DMS153 treated with DMSO at 0.1 percent for 48 hours (cell line): Measurements from ENCODE around the gene WNK2.

Experiments
- DNase-seq: peaks from one replicate; lab custom pipeline; 2025; ENCODE audit not compliant: unreplicated experiment; lab: John Stamatoyannopoulos, UW

Gene WNK2

DNA sequence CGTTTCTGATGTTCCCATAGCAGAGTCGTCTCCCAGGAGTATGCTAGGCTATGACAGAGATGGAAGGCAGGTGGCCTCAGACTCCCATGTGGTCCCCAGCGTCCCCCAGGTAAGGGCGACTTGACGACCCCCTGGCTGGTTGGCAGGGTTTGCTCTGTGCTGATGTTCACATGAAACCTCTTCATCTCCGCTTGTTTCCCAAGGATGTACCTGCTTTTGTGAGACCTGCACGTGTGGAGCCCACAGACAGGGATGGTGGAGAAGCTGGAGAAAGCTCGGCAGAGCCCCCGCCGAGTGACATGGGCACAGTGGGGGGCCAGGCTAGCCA lies 108.3 kb downstream of the WNK2 start:
- no peak for DNase-seq

DNA sequence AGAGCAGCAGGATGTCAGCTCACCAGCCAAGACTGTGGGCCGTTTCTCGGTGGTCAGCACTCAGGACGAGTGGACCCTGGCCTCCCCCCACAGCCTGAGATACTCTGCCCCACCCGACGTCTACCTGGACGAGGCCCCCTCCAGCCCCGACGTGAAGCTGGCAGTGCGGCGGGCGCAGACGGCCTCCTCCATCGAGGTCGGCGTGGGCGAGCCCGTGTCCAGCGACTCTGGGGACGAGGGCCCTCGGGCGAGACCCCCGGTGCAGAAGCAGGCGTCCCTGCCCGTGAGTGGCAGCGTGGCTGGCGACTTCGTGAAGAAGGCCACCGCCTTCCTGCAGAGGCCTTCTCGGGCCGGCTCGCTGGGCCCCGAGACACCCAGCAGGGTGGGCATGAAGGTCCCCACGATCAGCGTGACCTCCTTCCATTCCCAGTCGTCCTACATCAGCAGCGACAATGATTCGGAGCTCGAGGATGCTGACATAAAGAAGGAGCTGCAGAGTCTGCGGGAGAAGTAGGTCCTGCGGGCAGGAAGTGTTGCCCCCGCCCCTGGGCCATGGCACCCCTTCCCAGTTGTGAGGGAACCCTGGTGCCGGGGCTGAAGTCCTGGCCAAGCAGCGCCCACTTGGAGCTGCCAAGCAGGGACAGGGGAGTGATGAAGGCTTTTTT lies 108.9 kb downstream of the WNK2 start:
- DNase-seq, result no peak

DNA sequence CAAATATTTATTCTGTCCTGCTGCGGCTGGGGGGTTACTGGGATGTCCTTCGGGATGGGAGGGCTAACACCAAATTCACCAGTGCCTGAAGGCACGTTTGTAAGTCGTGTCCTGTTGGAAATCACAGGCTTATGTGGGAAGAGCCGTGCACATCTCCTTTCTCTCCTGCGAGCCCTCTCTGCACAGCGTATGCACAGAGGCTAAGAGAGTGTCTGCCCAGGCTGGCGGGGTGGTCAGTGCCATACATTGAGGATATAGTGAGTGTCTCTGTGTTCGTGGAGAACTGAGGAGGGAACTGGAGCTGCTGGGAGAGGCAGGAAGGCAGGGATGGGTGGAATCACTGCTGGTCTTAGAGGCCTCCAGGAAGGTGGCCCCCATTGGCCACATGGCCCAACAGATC lies 110.1 kb downstream of the WNK2 start:
- DNase-seq, result no peak

DNA sequence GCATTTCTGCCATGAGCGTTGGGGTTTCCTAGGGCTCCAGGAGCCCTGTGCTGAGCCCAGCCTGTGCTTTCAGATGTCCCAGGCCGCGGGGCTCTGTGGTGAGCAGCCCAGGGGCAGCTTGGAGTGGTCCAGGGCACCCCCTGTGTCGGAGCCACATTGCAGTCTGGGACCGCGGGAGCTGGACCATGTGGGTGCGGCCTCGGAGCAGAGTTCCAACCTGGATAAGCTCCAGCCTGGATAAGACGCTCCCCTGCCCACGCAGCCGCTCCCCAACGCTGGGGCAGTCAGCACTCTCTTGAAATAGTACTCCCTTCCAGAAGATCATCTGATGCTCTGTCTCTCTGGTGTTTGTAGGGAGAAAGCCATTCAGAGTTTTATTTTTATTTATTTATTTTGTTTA lies 111.1 kb downstream of the WNK2 start:
- no peak for DNase-seq

DNA sequence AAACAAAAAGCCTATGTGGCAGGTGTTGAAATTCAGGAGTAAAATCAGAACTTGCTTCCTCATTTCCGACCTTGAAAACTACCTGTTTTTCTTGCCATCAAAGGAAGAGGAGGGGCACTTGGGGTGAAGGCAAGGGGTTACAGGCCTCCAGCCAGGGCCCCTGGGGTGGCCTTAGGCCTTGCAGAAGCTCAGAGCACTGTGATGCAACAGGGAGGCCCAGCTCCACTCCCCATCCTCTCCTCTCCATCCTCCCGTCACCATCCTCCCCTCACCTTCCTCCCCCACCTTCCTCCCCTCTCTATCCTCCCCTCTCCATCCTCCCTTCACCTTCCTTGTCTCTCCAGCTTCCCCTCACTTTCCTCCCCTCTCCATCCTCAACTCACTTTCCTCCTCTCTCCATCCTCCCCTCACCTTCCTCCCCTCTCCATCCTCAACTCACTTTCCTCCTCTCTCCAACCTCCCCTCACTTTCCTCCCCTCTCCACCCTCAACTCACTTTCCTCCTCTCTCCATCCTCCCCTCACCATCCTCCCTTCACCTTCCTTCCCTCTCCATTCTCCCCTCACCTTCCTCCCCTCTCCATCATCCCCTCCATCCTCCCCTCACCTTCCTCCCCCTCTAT lies 111.6 kb downstream of the WNK2 start:
- no peak for DNase-seq

DNA sequence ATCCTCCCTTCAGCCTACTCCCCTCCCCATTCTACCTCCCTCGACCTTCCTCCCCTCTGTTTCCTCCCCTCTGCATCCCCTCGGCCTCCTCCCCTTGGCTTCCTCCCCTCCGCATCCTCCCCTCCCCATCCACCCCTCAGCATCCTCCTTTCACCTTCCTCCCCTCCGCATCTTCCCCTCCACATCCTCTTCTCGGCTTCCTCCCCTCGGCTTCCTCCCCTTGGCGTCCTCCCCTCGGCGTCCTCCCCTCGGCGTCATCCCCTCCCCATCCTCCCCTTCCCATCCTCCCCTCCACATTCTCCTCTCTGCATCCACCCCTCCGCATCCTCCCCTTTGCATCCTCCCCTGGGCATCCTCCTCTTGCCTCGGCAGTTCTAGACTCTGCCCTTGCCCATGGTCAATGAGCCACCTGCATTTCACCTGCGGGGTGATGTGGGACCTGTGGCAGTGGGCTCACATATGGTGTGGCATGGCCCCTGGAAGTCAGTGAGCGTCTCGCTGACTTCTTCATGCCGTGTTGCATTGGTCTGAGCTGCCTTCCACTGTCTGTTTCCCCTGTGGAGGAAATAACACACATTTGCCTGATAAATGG lies 113.0 kb downstream of the WNK2 start:
- no peak for DNase-seq

DNA sequence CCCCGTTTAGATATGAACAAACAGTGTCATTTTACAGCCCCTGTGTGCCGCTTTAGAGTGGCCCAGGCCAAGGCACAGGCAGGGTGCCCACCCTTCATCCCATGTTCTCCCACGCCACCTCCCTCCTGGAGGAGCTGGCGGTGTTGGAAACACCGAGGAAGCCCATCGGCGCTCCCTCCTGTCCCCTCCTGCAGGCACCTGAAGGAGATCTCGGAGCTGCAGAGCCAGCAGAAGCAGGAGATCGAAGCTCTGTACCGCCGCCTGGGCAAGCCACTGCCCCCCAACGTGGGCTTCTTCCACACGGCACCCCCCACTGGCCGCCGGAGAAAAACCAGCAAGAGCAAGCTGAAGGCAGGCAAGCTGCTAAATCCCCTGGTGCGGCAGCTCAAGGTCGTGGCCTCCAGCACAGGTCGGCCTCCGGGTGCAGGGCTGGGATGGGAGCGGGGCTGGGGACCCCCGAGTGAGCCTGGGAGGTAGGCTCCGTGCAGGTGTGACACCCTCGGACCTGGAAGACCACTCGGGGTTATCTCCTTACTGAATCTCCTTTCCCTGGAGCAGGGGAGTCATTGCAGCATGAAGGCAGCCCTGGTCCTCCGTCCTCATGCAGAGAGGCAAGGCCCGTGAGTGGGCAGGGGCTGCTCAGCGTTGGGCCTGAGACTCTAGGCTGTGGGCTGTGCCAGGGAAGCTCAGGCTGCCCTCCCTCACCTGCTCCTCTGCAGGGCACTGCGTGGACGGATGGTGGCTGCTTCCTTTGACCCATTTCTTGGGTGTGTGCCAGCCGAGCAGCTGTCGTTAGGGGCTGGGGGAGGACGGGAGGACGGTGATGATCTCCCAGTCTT lies 113.9 kb downstream of the WNK2 start:
- DNase-seq, result peak; percentile 38

DNA sequence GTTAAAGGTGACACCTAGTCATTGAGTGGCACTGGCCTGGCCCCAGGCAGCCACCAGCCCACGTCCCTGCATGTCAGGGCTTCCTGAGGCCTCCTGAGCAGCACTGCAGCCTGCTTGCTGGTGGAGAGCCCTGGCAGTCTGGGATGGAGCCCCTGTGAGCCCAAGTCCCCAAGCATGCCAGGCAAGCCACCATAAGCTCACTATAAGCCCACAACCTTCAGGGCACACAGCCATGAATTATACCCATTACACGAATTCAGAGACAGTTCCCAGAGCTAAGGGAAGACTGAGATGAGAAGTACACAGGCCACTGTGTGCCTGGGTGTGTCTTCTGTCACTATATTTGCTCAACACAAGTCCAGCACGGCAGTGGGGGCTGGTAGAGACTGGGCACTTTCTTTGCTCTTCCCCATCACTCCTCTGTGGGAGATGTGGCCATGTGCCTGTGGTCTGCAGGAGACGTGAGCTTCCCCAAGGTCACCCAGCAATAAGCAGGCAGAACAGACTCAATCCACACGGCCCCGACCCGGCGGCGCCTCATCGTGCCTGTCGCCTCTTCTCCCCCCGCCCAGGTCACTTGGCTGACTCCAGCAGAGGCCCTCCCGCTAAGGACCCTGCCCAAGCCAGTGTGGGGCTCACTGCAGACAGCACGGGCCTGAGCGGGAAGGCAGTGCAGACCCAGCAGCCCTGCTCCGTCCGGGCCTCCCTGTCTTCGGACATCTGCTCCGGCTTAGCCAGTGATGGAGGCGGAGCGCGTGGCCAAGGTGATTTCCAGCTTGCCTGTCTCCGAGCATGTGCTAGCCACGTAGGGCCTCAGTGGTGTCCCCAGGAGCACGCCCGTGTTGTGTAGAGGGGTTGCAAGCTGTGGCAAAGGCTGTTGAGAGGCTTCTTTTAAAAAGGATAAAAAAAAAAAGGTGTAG lies 114.8 kb downstream of the WNK2 start:
- no peak for DNase-seq

DNA sequence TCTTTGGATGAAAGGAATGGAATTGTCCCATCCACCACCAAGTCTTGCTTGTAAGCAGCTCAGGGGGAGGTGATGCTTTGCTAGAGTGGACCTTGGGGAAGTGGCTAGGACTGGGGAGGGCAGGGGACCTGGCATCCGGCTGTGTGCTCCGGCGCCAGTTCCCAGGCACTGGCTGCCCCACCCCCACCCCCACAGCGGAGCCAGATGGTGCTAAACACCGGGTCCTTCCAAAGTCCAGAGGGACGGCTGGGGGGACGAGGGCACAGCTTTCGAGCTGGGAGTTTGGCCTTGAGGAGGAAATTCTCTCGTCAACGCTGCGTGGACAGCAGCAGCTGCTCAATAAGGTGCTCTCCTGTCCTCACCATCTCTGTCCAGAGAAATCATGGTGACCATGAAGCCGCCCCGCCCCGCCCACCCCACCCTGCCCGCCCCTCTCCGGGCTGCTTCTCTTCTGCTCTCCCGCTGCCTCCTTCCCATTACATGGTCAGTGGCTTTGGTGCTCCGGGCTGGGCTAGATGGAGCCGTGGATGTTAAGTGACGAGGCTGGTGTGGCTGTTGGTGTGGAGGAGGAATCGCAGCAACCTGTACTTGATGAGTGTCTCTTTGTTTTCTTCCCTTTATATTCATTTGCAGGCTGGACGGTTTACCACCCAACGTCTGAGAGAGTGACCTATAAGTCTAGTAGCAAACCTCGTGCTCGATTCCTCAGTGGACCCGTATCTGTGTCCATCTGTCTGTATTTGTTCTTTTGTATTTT lies 115.7 kb downstream of the WNK2 start:
- DNase-seq, result no peak

DNA sequence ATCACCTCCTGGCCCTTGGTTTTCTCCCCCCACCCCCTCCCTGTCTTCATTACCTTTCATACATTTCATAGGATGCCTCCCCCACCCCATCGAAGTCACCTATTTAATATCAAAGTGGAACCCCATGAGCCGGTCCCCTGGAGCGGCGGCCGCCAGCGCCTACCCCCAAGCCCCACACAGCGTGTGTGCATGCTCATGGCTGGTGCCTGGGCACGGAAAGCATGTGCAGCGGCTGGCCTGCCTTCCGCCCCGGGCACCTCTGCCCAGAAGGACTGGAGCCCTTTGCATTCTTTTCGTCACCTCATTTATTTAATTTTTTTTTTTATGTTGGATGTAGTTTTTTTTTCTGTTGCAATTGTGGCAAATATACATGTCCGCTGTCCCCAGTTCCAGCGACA lies 116.2 kb downstream of the WNK2 start:
- no peak for DNase-seq

DNA sequence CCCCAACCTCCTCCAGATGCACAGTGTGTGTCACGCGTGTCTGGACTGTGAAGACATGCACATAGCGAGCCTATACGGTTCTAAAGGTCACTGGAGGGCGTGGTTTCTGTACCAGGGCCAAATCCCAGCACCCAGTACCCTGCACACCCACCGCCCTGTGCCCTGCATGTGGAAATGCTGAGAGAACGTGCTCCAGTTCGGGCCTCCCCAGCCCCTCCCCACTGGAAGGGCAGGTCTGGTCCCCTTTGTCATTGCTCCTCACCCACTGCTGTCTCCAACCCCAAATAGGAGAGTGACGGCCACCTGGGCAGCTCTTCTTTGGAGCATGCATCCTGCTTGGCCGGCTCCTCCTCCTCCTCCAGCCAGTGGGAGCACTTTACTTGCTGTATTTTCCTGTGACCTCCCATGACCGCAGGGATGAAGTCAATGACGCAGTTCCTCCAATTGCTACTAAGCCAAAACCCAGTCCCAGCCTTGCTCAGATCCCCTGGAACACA lies 116.7 kb downstream of the WNK2 start:
- no peak for DNase-seq

DNA sequence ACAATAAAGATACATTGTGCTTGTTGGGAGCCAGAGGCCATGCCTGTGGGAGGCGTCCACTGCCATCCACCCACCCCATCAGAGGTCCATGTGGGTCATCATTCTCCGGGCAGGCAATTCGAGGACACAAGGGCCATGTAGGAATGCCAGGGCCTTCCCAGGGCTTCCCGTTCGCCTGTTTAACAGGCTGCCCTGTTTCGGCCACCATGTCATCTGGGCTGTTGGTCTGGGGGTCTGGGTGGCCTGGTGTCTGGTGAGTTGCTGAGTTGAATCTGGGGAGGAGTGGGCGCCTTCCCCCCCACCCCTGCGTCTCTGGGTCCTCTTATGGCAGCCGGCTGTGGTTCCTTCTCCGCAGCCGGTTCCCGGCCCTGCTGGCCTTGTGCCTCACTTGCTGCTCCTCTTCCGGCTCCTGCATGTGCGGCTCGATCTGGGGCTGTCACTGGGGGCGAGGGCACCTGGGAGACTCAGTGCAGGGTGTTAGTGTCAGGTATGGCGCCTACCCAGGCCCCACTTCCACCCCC lies 117.4 kb downstream of the WNK2 start:
- no peak for DNase-seq

DNA sequence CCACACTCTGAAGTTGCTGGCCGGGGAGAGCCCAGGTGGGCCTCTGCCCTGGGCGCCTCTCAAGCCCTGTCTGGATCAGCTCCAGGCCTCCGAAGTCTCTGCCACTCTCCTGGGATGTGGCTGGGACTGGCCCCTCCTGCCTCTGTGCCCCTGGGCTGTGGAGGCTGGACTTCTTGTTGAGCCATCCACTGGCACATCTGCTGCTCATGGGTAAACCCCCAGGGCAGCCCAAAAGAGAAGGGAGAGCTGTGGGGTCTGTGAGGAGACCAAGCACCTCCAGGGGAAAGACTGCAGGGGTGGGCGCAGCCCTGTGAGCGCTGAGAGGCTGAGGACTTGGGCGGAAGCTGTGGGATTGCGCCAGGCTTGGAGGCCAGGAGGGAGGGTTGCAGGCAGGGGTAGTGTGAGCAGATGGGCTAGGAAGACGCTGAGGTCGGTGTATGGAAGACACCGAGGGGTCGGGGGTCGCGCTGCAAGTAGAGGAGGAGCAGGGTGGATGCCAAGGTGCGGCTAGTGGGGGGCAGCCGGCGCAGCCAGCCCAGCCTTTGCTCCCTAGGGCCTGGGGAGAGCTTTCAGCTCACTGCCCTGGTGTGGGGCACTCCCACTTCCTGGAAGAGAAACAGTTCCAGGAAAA lies 118.1 kb downstream of the WNK2 start:
- no peak for DNase-seq

DNA sequence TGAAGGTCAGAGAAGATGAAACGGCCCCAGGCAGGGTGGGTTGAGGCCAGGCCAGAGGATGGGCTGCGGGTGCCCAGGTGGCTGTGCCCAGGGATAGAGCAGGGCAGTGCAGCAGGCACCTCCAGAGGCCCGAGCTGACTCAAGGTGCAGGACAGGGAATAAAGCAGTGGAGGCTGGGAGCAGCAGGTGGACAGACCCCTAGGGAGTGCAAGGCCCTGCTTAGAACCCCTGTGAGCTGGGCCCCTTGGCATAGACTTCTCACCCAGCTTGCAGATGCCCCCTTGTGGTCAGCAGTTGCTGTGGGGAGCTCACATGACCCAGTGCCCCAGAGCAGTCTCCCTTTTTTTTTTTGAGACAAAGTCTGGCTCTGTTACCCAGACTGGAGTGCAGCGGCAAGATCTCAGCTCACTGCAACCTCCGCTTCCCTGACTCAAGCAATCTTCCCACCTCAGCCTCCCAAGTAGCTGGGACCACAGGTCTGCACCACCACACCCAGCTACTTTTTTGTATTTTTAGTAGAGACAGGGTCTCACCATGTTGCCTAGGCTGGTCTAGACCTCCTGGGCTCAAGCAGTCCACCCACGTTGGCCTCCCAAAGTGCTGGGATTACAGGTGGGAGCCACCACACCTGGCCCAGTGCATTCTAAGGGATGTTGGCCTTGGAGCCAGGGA lies 118.8 kb downstream of the WNK2 start:
- no peak for DNase-seq

DNA sequence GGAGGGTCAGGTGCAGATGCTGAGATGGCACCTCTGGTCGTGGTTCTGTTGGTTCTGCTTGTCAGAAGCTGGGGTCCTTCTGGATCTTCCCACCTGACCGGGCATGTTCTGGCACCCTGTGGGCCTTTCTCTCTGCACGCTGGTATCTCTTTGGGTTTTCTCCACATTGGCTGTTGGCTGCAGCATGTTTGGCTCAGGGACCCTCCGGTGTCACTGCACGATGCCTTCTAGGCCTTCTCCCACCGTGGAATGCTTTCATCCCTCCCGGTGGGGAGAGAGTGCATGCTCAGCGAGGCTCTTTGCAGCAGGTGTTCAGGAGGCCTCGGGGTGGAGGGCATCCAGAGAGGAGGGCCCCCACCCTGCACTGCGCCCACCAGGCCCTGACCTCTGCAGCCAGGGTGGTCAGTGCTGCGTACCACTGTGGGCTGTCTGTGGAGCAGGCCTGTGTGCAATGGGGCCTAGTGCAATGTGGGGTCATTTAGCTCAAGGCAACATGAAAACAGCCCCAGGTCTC lies 119.4 kb downstream of the WNK2 start:
- no peak for DNase-seq

DNA sequence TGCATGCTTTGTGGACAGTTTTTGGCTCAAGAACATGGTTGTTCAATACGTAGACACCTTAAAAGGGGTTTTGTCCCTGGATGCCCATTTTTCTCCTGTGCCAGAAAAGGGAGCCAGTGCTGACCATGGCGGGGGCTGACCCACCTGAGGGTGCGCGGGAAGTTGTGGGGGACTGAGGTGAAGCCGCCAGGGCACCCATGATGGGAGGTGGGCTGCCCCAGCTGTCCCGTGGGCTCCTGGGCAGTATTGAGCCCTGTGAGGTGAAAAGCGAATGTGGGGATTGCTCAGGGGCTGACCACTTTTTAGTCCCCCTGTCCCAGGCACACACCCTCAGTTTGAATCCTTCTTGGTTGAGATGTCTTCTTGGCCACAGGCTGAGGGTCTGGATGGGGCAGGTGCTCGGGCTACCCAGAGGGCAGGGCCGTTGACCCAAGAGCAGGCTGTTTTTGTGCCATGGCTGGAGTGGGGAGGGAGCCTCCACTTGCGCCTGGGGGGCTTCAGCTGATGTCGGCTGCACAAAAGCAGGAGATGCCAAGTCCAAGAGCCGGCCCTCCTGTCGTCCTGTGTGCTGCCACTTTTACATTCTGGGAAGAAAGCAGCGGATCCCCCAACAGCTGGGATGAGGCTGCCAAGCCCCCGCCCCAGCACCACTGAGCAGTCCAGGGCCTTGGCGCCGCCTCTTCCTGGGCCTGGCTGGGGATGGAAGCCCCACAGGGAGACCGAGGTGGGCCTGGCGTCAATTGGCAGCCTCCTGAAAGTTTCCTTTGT lies 120.1 kb downstream of the WNK2 start:
- DNase-seq, result no peak

DNA sequence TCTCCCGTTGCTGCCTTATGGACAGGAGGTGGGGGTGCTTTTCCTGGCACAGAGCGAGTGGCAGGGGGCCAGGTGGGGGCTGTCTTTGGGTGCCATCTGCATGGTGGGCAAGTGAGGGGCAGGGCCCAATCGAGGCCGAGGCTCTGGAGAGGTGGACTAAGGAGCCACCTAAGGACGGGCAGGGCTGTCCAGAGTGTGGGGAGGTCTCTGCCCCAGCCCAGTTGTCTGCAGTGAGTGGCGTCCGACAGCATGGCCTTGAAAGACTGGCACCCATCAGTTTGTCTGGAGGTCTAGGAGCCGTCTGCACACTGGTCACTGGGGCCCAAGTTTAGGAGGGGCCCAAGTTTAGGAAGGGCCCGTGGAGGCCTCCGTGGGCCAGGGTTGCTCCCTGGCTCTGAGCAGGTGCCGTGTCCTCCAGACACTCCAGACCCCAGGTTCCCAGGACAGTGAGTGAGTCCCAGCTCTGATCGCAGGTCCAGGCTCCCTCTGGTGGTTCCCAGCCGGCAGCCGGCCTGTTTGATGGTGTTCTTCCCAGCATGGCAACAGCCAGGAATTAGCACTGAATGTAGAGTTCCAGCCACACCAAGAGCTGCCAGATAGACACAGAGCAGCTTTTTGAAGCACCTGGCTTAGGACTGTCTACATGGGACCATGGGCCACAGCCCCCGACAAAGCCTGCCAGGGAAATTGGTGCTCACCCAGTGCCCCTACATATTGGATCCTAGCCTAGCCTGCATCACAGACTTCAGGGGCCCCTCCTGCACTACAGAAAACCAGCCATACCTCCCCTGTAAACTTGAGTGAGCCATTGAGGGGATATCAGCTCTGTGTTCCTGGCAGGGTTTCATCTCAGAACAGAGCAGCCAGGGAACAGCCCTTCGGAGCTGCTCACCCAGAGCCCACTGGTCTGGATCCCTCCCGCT lies 120.9 kb downstream of the WNK2 start:
- DNase-seq, result peak; percentile 30
